Aorta (tissue), 5 donors: ENCODE results near the gene CPEB3. TPM values are rescaled to one million over a fixed set of nuclear protein-coding genes. Genes with fewer than 3 reads are reported as not detected.
A peak's percentile ranks its signal among the peaks of the same experiment; 100 is the strongest.

Experiments
- ATAC-seq: fragments of 200-7000 bp; cut with Tn5 transposase; one replicate; pipeline ENCODE4 v1.9.1; 2022; ENCODE audit warnings: moderate library complexity; ENCODE audit not compliant: low FRiP score
- DNase-seq, 2 donors: peaks; one replicate each; pipeline ENCODE4 v3.0.0-alpha.2; 2020
- H3K27ac ChIP-seq, 2 donors: one replicate each; pipeline ENCODE4 v1.5.1; 2013; ENCODE audit warnings: low read length in 2 of 2, mild to moderate bottlenecking in 2 of 2, moderate library complexity in 2 of 2, control low read depth in 1 of 2, inconsistent platforms in 1 of 2, low read depth in 1 of 2
- H3K27me3 ChIP-seq, 2 donors: one replicate each; pipeline ENCODE4 v1.6.1; 2013; ENCODE audit warnings: control low read depth in 1 of 2, low read length in 1 of 2, mild to moderate bottlenecking in 1 of 2, moderate library complexity in 1 of 2; ENCODE audit not compliant: insufficient read depth in 2 of 2, control insufficient read depth in 1 of 2
- H3K36me3 ChIP-seq, 2 donors: one replicate each; pipeline ENCODE4 v1.6.1; 2013; ENCODE audit warnings: control low read depth in 1 of 2, low read length in 1 of 2, mild to moderate bottlenecking in 1 of 2; ENCODE audit not compliant: insufficient read depth in 2 of 2, control insufficient read depth in 1 of 2
- H3K4me1 ChIP-seq, 2 donors: one replicate each; pipeline ENCODE4 v1.6.1; 2013; ENCODE audit warnings: low read length in 2 of 2, control low read depth in 1 of 2, mild to moderate bottlenecking in 1 of 2, moderate library complexity in 1 of 2; ENCODE audit not compliant: insufficient read depth in 2 of 2, control insufficient read depth in 1 of 2
- H3K4me3 ChIP-seq, 2 donors: one replicate each; pipeline ENCODE4 v1.5.1; 2013; ENCODE audit warnings: low read length in 2 of 2, control low read depth in 1 of 2, mild to moderate bottlenecking in 1 of 2
- H3K9me3 ChIP-seq: one replicate; pipeline ENCODE4 v1.6.1; 2013; ENCODE audit warnings: mild to moderate bottlenecking, low read length; ENCODE audit not compliant: control insufficient read depth
- WGBS, 2 donors: extraction: QIAGEN DNeasy Blood & Tissue Kit; methylation state at CpG; one replicate each; pipeline ENCODE4 v1.1.7; 2013; 5-methylcytosine and 5-hydroxymethylcytosine counted together
- intact Hi-C, 2 donors: fragments of 100-400 bp; cut with DNase I; formaldehyde crosslinking; loops; one replicate each; pipeline versions ENCODE4 v1.14.2 to v1.15.0; 2022
- polyA plus RNA-seq, 2 donors: library from polyadenylated mRNA; stranded (reverse); fragments of 200-250 nt; gene quantifications; one replicate each; pipeline ENCODE4 v1.2.3, GENCODE V29; 2013
- total RNA-seq, 2 donors: library from RNA; stranded (reverse); fragmentation: NEBNext Ultra II Directional; extraction: Animal tissue kit (Norgen Biotek cat#: 25700); gene quantifications; one replicate each; pipeline ENCODE4 v1.2.1, GENCODE V29; 2021
- donor health status: healthy with polysubstance abuse.
- donor health status: Bipolar disorder and iron deficiency.
- donor health status: DM: no; HTN: no; CAD: no.
- donor health status: DM: no; HTN: no; CAD: no.
- donor health status: DM: yes; HTN: yes; CAD: no.

Gene CPEB3
- total and polyA plus RNA-seq, 4 donors = 1.4 to 8.0 (median 4.6) TPM

DNA sequence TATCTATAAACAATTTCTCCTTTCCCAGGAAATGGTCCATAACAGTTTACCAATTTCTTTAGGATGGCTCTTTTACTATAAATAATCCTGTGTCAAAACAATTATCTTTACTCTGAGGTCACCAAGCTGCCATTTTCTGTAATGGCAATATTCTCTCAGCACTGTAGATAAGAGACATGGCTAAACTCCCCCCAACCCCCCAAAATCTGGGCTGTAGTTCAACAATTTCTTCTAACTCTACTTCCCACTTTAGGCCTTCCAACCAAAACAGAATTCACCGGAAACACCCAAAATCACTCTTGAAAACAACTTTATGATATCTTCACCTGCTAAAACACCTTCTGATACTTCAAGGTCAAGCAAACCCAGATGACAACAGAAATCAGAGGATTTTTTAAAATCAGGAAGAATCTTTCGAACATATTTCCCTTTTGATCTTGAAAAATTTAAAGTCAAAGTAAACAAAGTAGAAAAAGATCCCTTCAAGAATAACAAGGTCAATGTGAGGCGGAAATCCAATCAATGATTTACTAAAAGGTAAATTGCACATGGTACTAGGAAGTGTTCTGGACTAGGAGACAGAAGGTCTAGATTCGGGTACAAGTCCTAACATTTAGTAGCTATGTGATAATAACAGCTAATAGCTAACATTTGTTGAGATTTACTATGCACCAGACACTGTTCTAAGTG, 176.8 kb downstream of the CPEB3 start:
- DNase-seq = no peak
- WGBS, 2 donors = 65 to 68% methylated on average over 4 of the region's 4 CpGs
- Histone ChIP-seq H3K27me3 (no peaks in the 10 kb centered on the region), H3K9me3 (no peaks in the 10 kb centered on the region), H3K4me3 (no peak overlapping the region), H3K36me3 (no peaks in the 10 kb centered on the region), H3K4me1 (peaks cover 7 to 21% of the 10 kb centered on the region in 2 donors), H3K27ac (no peak overlapping the region)
- ATAC-seq = no peak
- intact Hi-C loops = no loop called here

DNA sequence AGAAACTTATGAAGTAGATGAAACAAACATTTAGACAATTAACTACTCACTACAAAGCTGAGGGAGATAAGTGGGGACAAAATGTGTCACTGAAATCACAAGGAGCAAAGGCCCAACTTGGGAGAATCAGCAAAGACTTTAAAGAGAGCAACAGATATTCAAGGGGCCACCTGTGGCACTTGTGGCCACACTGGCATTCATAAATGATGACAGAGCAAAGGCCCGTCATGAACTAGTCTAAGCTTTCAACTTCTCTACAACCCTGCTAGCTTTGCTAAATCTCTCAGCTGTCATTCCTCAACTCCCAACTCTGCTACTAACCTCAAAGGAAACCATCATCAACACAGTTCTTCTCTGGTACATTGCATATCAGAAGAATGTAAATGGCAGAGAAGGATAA, 178.4 kb downstream of the CPEB3 start:
- intact Hi-C loops = no loop called here
- WGBS, 2 donors = 74 to 91% methylated on average over 1 of the region's 1 CpG
- no peaks in the 10 kb centered on the region for H3K27me3 ChIP-seq
- DNase-seq (no peak), ATAC-seq (no peak)
- no peaks in the 10 kb centered on the region for H3K9me3 ChIP-seq
- H3K27ac ChIP-seq = no peak overlapping the region
- H3K36me3 ChIP-seq = no peaks in the 10 kb centered on the region
- H3K4me1 ChIP-seq = peaks cover 4 to 21% of the 10 kb centered on the region in 2 donors
- H3K4me3 ChIP-seq = no peak overlapping the region

DNA sequence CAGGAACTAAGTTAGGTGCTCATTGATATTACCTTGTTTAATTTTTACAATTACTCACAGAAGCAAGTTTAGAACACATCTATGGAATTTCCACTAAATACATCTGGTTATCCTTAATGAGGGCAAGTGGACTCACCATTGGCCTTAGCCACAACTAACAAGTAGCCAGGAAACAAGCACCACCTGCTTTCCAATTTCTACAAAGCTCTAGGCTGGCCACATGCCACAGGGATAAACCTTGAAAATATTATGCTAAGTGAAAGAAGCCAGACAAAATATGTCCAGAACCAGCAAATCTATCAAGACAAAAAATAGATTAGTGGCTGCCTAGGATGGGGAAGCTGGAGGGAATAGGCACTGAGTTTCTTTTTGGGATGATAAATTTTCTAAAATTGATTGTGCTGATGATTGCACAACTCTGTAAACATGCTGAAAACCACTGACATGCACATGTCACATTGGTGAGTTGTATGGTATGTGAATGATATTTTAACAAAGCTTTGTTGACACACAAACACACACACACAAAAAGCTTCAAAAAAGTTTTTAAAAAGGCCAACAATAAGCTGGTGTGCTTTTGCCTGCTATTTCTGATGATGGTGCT, 179.4 kb downstream of the CPEB3 start:
- Histone ChIP-seq H3K4me3 (no peak overlapping the region), H3K27ac (no peak overlapping the region), H3K27me3 (no peaks in the 10 kb centered on the region), H3K4me1 (peaks cover 4 to 21% of the 10 kb centered on the region in 2 donors), H3K9me3 (no peaks in the 10 kb centered on the region), H3K36me3 (no peaks in the 10 kb centered on the region)
- ATAC-seq = no peak
- intact Hi-C loops = no loop called here
- DNase-seq = no peak

DNA sequence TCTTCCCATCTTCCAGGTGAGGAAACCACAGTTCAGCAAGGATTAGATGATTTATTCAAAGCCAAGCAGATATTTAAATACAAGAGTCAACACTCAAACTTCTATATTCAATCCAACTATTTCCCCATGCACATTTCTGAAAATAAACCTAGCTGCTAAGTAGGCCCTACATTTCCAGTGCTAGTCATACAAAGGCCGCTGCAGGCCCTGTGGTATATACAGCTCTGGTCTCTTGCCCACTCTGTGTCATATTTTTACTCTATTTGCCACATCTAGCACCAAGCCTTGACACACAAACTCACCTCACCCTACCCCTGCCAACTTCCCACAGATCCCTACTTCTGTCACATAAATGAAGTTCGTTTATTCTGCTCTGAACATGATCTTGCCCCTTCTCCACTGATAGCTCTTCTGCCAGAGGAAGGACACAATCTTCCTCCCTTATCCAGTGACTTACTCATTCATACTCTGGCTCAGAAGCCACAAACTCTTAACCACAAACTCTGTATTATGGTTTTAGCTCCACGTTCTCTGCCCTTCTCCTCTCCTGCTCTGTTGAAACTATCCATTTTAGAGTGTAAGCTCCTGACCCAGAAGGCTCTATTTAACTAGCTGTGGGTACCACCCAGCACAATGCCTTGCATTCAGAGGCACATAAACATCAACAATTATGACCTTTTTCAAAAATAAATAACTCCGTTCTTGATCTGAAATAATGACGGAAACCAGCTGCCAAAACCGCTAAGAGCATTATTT, 180.7 kb downstream of the CPEB3 start:
- no peaks in the 10 kb centered on the region for H3K27me3 ChIP-seq
- no peaks in the 10 kb centered on the region for H3K36me3 ChIP-seq
- no peak for ATAC-seq
- H3K9me3 ChIP-seq = no peaks in the 10 kb centered on the region
- peaks cover 4 to 21% of the 10 kb centered on the region in 2 donors for H3K4me1 ChIP-seq
- DNase-seq = no peak
- no peak overlapping the region for H3K27ac ChIP-seq
- WGBS, 2 donors = 91 to 97% methylated on average over 6 of the region's 6 CpGs
- intact Hi-C loops = no loop called here
- no peak overlapping the region for H3K4me3 ChIP-seq

GRCh38 chr10:92108747-92109146, 182.1 kb downstream of the CPEB3 start:
- no peak overlapping the region for H3K4me3 ChIP-seq
- no peaks in the 10 kb centered on the region for H3K27me3 ChIP-seq
- H3K4me1 ChIP-seq = peaks cover 3 to 18% of the 10 kb centered on the region in 2 donors
- H3K36me3 ChIP-seq = no peaks in the 10 kb centered on the region
- no peak for DNase-seq
- WGBS, 2 donors = 70 to 82% methylated on average over 2 of the region's 2 CpGs
- no peak for ATAC-seq
- H3K9me3 ChIP-seq = no peaks in the 10 kb centered on the region
- no peak overlapping the region for H3K27ac ChIP-seq
- intact Hi-C loops = loop anchor here in 1 of 2 donors (10.0 kb wide), 1 partner anchor 106 kb away; no protein-coding TSS in a partner anchor

GRCh38 chr10:92108120-92108519, 182.8 kb downstream of the CPEB3 start:
- intact Hi-C loops = loop anchor here in 1 of 2 donors (10.0 kb wide), 1 partner anchor 107 kb away; no protein-coding TSS in a partner anchor
- no peak overlapping the region for H3K4me3 ChIP-seq
- no peaks in the 10 kb centered on the region for H3K9me3 ChIP-seq
- peaks cover 3 to 18% of the 10 kb centered on the region in 2 donors for H3K4me1 ChIP-seq
- no peaks in the 10 kb centered on the region for H3K27me3 ChIP-seq
- H3K27ac ChIP-seq = no peak overlapping the region
- no peaks in the 10 kb centered on the region for H3K36me3 ChIP-seq
- DNase-seq = no peak
- no peak for ATAC-seq

GRCh38 chr10:92103376-92104090, 187.3 kb downstream of the CPEB3 start:
- DNase-seq (no peak), ATAC-seq (peak; percentile 36)
- H3K36me3 ChIP-seq = no peaks in the 10 kb centered on the region
- WGBS, 2 donors = 7 to 10% methylated on average over 2 of the region's 2 CpGs
- H3K9me3 ChIP-seq = no peaks in the 10 kb centered on the region
- peaks cover 7 to 10% of the 10 kb centered on the region in 2 donors for H3K4me1 ChIP-seq
- H3K27ac ChIP-seq = peak overlapping the region; percentile 34 to 67
- intact Hi-C loops = loop anchor here in 1 of 2 donors (10.0 kb wide), 1 partner anchor 111 kb away; no protein-coding TSS in a partner anchor
- H3K27me3 ChIP-seq = no peaks in the 10 kb centered on the region
- H3K4me3 ChIP-seq = no peak overlapping the region

- ATAC-seq = no peak
- DNase-seq = no peak
- H3K4me1 ChIP-seq = peaks cover 7 to 10% of the 10 kb centered on the region in 2 donors
- intact Hi-C loops = loop anchor here in 1 of 2 donors (10.0 kb wide), 1 partner anchor 112 kb away; no protein-coding TSS in a partner anchor
- no peaks in the 10 kb centered on the region for H3K27me3 ChIP-seq
- WGBS, 2 donors = 83 to 86% methylated on average over 4 of the region's 4 CpGs
- H3K4me3 ChIP-seq = no peak overlapping the region
- H3K36me3 ChIP-seq = no peaks in the 10 kb centered on the region
- H3K27ac ChIP-seq = peak overlapping the region in 1 of 2 donors; percentile 48
- no peaks in the 10 kb centered on the region for H3K9me3 ChIP-seq
Measured at GRCh38 chr10:92102601-92103213, 188.2 kb downstream of the CPEB3 start.
